Activated CD8-positive, alpha-beta memory T cell treated with anti-CD3 and anti-CD28 coated beads, Interleukin-2, amount 10 ng/mL, durations not matched to agents 7 days and 5 days (primary cell): ENCODE results near the gene NT5E. TPM values are rescaled to one million over a fixed set of nuclear protein-coding genes. Genes with fewer than 3 reads are reported as not detected.
A peak's percentile ranks its signal among the peaks of the same experiment; 100 is the strongest.
"Not testable (repeated sequence)": the region's sequence is repeated elsewhere in the genome, so short reads cannot be mapped to it uniquely, and the experiment has no call there.

ENCODE experiments used
- ATAC-seq: fragments of 150-1000 bp; cut with Tn5 transposase; one replicate; pipeline ENCODE4 v1.10.0; 2021; ENCODE audit warnings: moderate library complexity
- CTCF ChIA-PET: fragments of 350-600 bp; sonication (Branson Sonifier 250); formaldehyde crosslinking; loops from one replicate; lab custom pipeline; 2021; ENCODE audit warnings: antibody characterized with exemption; lab: Charles Lee
- DNase-seq: peaks from one replicate; pipeline ENCODE4 v3.0.0-alpha.2; 2020
- H3K27ac Mint-ChIP-seq: one replicate; pipeline ENCODE4 v1.8.0; 2021; ENCODE audit warnings: mild to moderate bottlenecking, mixed read lengths
- H3K27me3 Mint-ChIP-seq: one replicate; pipeline ENCODE4 v1.8.0; 2021; ENCODE audit warnings: mixed read lengths
- H3K36me3 Mint-ChIP-seq: one replicate; pipeline ENCODE4 v1.8.0; 2021; ENCODE audit warnings: mild to moderate bottlenecking, mixed read lengths
- H3K4me1 Mint-ChIP-seq: one replicate; pipeline ENCODE4 v1.8.0; 2021; ENCODE audit warnings: mixed read lengths
- H3K4me3 Mint-ChIP-seq: one replicate; pipeline ENCODE4 v1.8.0; 2021; ENCODE audit warnings: mild to moderate bottlenecking, moderate library complexity, mixed read lengths
- H3K9me3 Mint-ChIP-seq: one replicate; pipeline ENCODE4 v1.8.0; 2022; ENCODE audit warnings: low read depth, mixed read lengths
- total RNA-seq, 2 experiments: library from RNA; stranded (reverse); gene quantifications; one replicate each; pipeline ENCODE4 v1.2.3, GENCODE V29; 2021

The NT5E gene
- 10 to 100 TPM; 17.3 to 24.1 TPM for total RNA-seq

- H3K27me3 Mint-ChIP-seq: peaks cover 20% of the 10 kb centered on the region
These were observed at the start of gene NT5E for GRCh38 chr6:85449818-85450759. Gene NT5E (plus strand): TSS chr6:85450083. CDS start chr6:85450140, 57 bp downstream.

GRCh38 chr6:85400331-85400730 is 49.6 kb upstream of the NT5E start:
- Mint-ChIP-seq H3K27ac (no peak overlapping the region), H3K9me3 (no peaks in the 10 kb centered on the region), H3K36me3 (peaks cover 10% of the 10 kb centered on the region), H3K4me1 (peaks cover 45% of the 10 kb centered on the region), H3K4me3 (no peak overlapping the region), H3K27me3 (no peaks in the 10 kb centered on the region)
- ATAC-seq (no peak), DNase-seq (no peak)
- CTCF ChIA-PET: interaction anchor here (1.0 to 1.6 kb wide), 2 partner anchors 17 to 49 kb away, joined by 3 to 6 read pairs; partner anchors contain the start of gene NT5E

More at GRCh38 chr6:85449818-85450759, at the start of gene NT5E:
- Mint-ChIP-seq H3K9me3 (no peaks in the 10 kb centered on the region), H3K27ac (peak within 1 kb of the TSS; percentile 94), H3K4me1 (peaks cover 58% of the 10 kb centered on the region), H3K4me3 (peak within 1 kb of the TSS; percentile 92), H3K36me3 (peaks cover 22% of the 10 kb centered on the region)
- peak; percentile 83 for DNase-seq
- peak; percentile 75 for ATAC-seq
- CTCF ChIA-PET: interaction anchor here (0.5 to 7.6 kb wide), 20 partner anchors 11 to 143 kb away, joined by 3 to 95 read pairs (median 3); partner anchors contain the start of gene SNX14

- no peak for DNase-seq
- peak overlapping the region; percentile 7 for H3K4me3 Mint-ChIP-seq
These were observed 48.5 kb upstream of the NT5E start for GRCh38 chr6:85401186-85402021.

GRCh38 chr6:85402071-85402470 is 47.8 kb upstream of the NT5E start:
- DNase-seq: no peak
- Mint-ChIP-seq H3K9me3 (no peaks in the 10 kb centered on the region), H3K27me3 (no peaks in the 10 kb centered on the region), H3K4me1 (peaks cover 62% of the 10 kb centered on the region), H3K36me3 (peaks cover 6% of the 10 kb centered on the region), H3K27ac (peak overlapping the region; percentile 81), H3K4me3 (peak overlapping the region; percentile 7)
- no peak for ATAC-seq
- CTCF ChIA-PET: interaction anchor here (1.3 to 1.5 kb wide), 2 partner anchors 47 to 81 kb away, joined by 3 read pairs; no protein-coding TSS in a partner anchor

More at GRCh38 chr6:85401186-85402021, 48.5 kb upstream of the NT5E start:
- Mint-ChIP-seq H3K27ac (peak overlapping the region; percentile 81), H3K9me3 (no peaks in the 10 kb centered on the region), H3K4me1 (peaks cover 56% of the 10 kb centered on the region), H3K36me3 (peaks cover 9% of the 10 kb centered on the region), H3K27me3 (no peaks in the 10 kb centered on the region)
- peak; percentile 61 for ATAC-seq
- CTCF ChIA-PET: interaction anchor here (0.9 to 1.6 kb wide), 4 partner anchors 13 to 81 kb away, joined by 3 to 6 read pairs (median 4); partner anchors contain the start of gene NT5E

GRCh38 chr6:85402922-85403321 is 47.0 kb upstream of the NT5E start:
- ATAC-seq: no peak
- H3K36me3 Mint-ChIP-seq: peaks cover 4% of the 10 kb centered on the region
- peaks cover 67% of the 10 kb centered on the region for H3K4me1 Mint-ChIP-seq
- peak overlapping the region; percentile 70 for H3K27ac Mint-ChIP-seq
- no peaks in the 10 kb centered on the region for H3K27me3 Mint-ChIP-seq
- no peaks in the 10 kb centered on the region for H3K9me3 Mint-ChIP-seq
- DNase-seq: no peak
- H3K4me3 Mint-ChIP-seq: no peak overlapping the region
- CTCF ChIA-PET: interaction anchor here (1.4 kb wide), 1 partner anchor 81 kb away, joined by 10 read pairs; no protein-coding TSS in a partner anchor

- Mint-ChIP-seq H3K9me3 (no peaks in the 10 kb centered on the region), H3K27me3 (no peaks in the 10 kb centered on the region), H3K4me1 (peaks cover 67% of the 10 kb centered on the region), H3K36me3 (peaks cover 3% of the 10 kb centered on the region), H3K4me3 (no peak overlapping the region), H3K27ac (peak overlapping the region; percentile 70)
- ATAC-seq: no peak
- CTCF ChIA-PET: interaction anchor here (1.4 to 2.4 kb wide), 2 partner anchors 46 to 80 kb away, joined by 6 to 10 read pairs; partner anchors contain the start of gene NT5E
- no peak for DNase-seq
These were observed 46.4 kb upstream of the NT5E start for GRCh38 chr6:85403331-85404015.

GRCh38 chr6:85404016-85404563 is 45.8 kb upstream of the NT5E start:
- not testable (repeated sequence) for DNase-seq, H3K9me3 Mint-ChIP-seq, H3K4me3 Mint-ChIP-seq, ATAC-seq, H3K36me3 Mint-ChIP-seq, H3K27me3 Mint-ChIP-seq
- CTCF ChIA-PET: interaction anchor here (1.1 to 2.4 kb wide), 4 partner anchors 45 to 79 kb away, joined by 5 to 10 read pairs (median 8); partner anchors contain the start of gene NT5E
- Mint-ChIP-seq H3K27ac (peak overlapping the region; percentile 77), H3K4me1 (peaks cover 67% of the 10 kb centered on the region)

- peak overlapping the region; percentile 3 for H3K4me3 Mint-ChIP-seq
- CTCF ChIA-PET: interaction anchor here (0.7 to 2.4 kb wide), 4 partner anchors 45 to 78 kb away, joined by 4 to 9 read pairs (median 6); partner anchors contain the start of gene NT5E
- H3K27me3 Mint-ChIP-seq: no peaks in the 10 kb centered on the region
- peaks cover 4% of the 10 kb centered on the region for H3K36me3 Mint-ChIP-seq
- ATAC-seq: peak; percentile 24
- no peaks in the 10 kb centered on the region for H3K9me3 Mint-ChIP-seq
- peaks cover 67% of the 10 kb centered on the region for H3K4me1 Mint-ChIP-seq
- peak overlapping the region; percentile 77 for H3K27ac Mint-ChIP-seq
- DNase-seq: no peak
These were observed 45.2 kb upstream of the NT5E start for GRCh38 chr6:85404564-85405174.

- Mint-ChIP-seq H3K4me1 (peaks cover 67% of the 10 kb centered on the region), H3K4me3 (no peak overlapping the region), H3K27me3 (no peaks in the 10 kb centered on the region), H3K9me3 (no peaks in the 10 kb centered on the region), H3K36me3 (peaks cover 4% of the 10 kb centered on the region), H3K27ac (peak overlapping the region; percentile 77)
- DNase-seq (no peak), ATAC-seq (peak; percentile 50)
- CTCF ChIA-PET: interaction anchor here (0.7 to 2.4 kb wide), 4 partner anchors 44 to 78 kb away, joined by 4 to 9 read pairs (median 6); partner anchors contain the start of gene NT5E
These were observed 44.6 kb upstream of the NT5E start for GRCh38 chr6:85405175-85405852.

GRCh38 chr6:85405853-85406198 is 44.1 kb upstream of the NT5E start:
- H3K9me3 Mint-ChIP-seq: no peaks in the 10 kb centered on the region
- DNase-seq: no peak
- ATAC-seq: no peak
- peaks cover 65% of the 10 kb centered on the region for H3K4me1 Mint-ChIP-seq
- H3K36me3 Mint-ChIP-seq: peaks cover 5% of the 10 kb centered on the region
- H3K27me3 Mint-ChIP-seq: no peaks in the 10 kb centered on the region
- H3K4me3 Mint-ChIP-seq: no peak overlapping the region
- CTCF ChIA-PET: no interaction called here
- H3K27ac Mint-ChIP-seq: peak overlapping the region; percentile 77

- CTCF ChIA-PET: no interaction called here
- Mint-ChIP-seq H3K27me3 (no peaks in the 10 kb centered on the region), H3K36me3 (peaks cover 6% of the 10 kb centered on the region), H3K9me3 (no peaks in the 10 kb centered on the region), H3K4me1 (peaks cover 58% of the 10 kb centered on the region), H3K4me3 (no peak overlapping the region), H3K27ac (no peak overlapping the region)
- ATAC-seq (no peak), DNase-seq (no peak)
These were observed 43.2 kb upstream of the NT5E start for GRCh38 chr6:85406641-85407075.
